SK-N-DZ (cell line): ENCODE data around the gene FGD4.

Experiments used
- DNase-seq: peaks from one replicate; pipeline ENCODE4 v3.0.0-alpha.2; 2015; ENCODE audit warnings: low spot score

Gene FGD4

GRCh38 chr12:32455607-32456071 is 56.3 kb downstream of the FGD4 start:
- peak; percentile 72 for DNase-seq

GRCh38 chr12:32457251-32458025 is 58.1 kb downstream of the FGD4 start:
- no peak for DNase-seq

GRCh38 chr12:32460638-32461037 is 61.3 kb downstream of the FGD4 start:
- no peak for DNase-seq

GRCh38 chr12:32462908-32463307 is 63.5 kb downstream of the FGD4 start:
- no peak for DNase-seq

GRCh38 chr12:32466187-32466586 is 66.8 kb downstream of the FGD4 start:
- no peak for DNase-seq

- no peak for DNase-seq
These were observed 67.8 kb downstream of the FGD4 start for GRCh38 chr12:32466986-32467711.

- DNase-seq: no peak
These were observed 68.9 kb downstream of the FGD4 start for GRCh38 chr12:32467959-32468863.

- peak; percentile 58 for DNase-seq
These were observed 71.6 kb downstream of the FGD4 start for GRCh38 chr12:32470936-32471470.

GRCh38 chr12:32471591-32472001 is 72.2 kb downstream of the FGD4 start:
- DNase-seq: no peak

- DNase-seq: no peak
These were observed 76.4 kb downstream of the FGD4 start for GRCh38 chr12:32475724-32476123.

GRCh38 chr12:32476446-32476845 is 77.1 kb downstream of the FGD4 start:
- peak; percentile 41 for DNase-seq

- DNase-seq: peak; percentile 80
These were observed 78.4 kb downstream of the FGD4 start for GRCh38 chr12:32477714-32478113.

- no peak for DNase-seq
These were observed 78.8 kb downstream of the FGD4 start for GRCh38 chr12:32478166-32478565.

- DNase-seq: no peak
These were observed 79.7 kb downstream of the FGD4 start for GRCh38 chr12:32478858-32479725.

- DNase-seq: no peak
These were observed 82.9 kb downstream of the FGD4 start for GRCh38 chr12:32482226-32482625.

GRCh38 chr12:32483499-32483898 is 84.1 kb downstream of the FGD4 start:
- DNase-seq: no peak

GRCh38 chr12:32483993-32484392 is 84.6 kb downstream of the FGD4 start:
- DNase-seq: no peak

- no peak for DNase-seq
These were observed 86.8 kb downstream of the FGD4 start for GRCh38 chr12:32486158-32486557.

- no peak for DNase-seq
These were observed 88.8 kb downstream of the FGD4 start for GRCh38 chr12:32488132-32488531.

GRCh38 chr12:32489070-32489469 is 89.7 kb downstream of the FGD4 start:
- no peak for DNase-seq

- DNase-seq: no peak
These were observed 91.4 kb downstream of the FGD4 start for GRCh38 chr12:32490801-32491200.
